Astrocyte (in vitro differentiated cells and primary cell): ENCODE results near the gene FHIP1B. TPM values are rescaled to one million over a fixed set of nuclear protein-coding genes. Genes with fewer than 3 reads are reported as not detected.

Experiments
- DNase-seq: peaks from one replicate; pipeline ENCODE4 v3.0.0-alpha.2; 2010; ENCODE audit warnings: low read depth
- FAIRE-seq: peaks from 2 replicates; lab custom pipeline; 2011; peaks lifted over from hg19 to GRCh38; lab: Jason Lieb, UNC
- H2AFZ ChIP-seq: 2 replicates; pipeline ENCODE4 v1.6.0; 2012; ENCODE audit warnings: low read depth, low read length, inconsistent platforms
- H3K27ac ChIP-seq: 2 replicates; pipeline ENCODE4 v1.5.1; 2011; ENCODE audit warnings: low read depth, low read length, inconsistent platforms
- H3K27me3 ChIP-seq: 2 replicates; pipeline ENCODE4 v1.6.0; 2011; ENCODE audit warnings: low read length, inconsistent platforms; ENCODE audit not compliant: insufficient read depth
- H3K36me3 ChIP-seq: 2 replicates; pipeline ENCODE4 v1.5.1; 2011; ENCODE audit warnings: low read length, inconsistent platforms; ENCODE audit not compliant: insufficient read depth
- H3K4me1 ChIP-seq: 2 replicates; pipeline ENCODE4 v1.5.1; 2011; ENCODE audit warnings: low read length, inconsistent platforms; ENCODE audit not compliant: insufficient read depth
- H3K4me2 ChIP-seq: 2 replicates; pipeline ENCODE4 v1.6.0; 2012; ENCODE audit warnings: low read length, inconsistent platforms
- H3K4me3 ChIP-seq: 2 replicates; pipeline ENCODE4 v1.5.1; 2011; ENCODE audit warnings: low read depth, mild to moderate bottlenecking, low read length, inconsistent platforms; ENCODE audit not compliant: insufficient read depth
- H3K79me2 ChIP-seq: 2 replicates; pipeline ENCODE4 v1.6.0; 2012; ENCODE audit warnings: mild to moderate bottlenecking, low read length, inconsistent platforms; ENCODE audit not compliant: insufficient read depth
- H3K9ac ChIP-seq: 2 replicates; pipeline ENCODE4 v1.6.0; 2012; ENCODE audit warnings: mild to moderate bottlenecking, low read length, inconsistent platforms
- H3K9me3 ChIP-seq: 2 replicates; pipeline ENCODE4 v1.5.1; 2012; ENCODE audit warnings: low read depth, mild to moderate bottlenecking, low read length, inconsistent platforms; ENCODE audit not compliant: insufficient read depth
- H4K20me1 ChIP-seq: 2 replicates; pipeline ENCODE4 v1.6.0; 2012; ENCODE audit warnings: low read length, inconsistent platforms; ENCODE audit not compliant: insufficient read depth
- H3K27ac Mint-ChIP-seq: one replicate; pipeline ENCODE4 v1.8.0; 2021; ENCODE audit warnings: mild to moderate bottlenecking, mixed read lengths; ENCODE audit not compliant: unreplicated experiment
- H3K27me3 Mint-ChIP-seq: one replicate; pipeline ENCODE4 v1.8.0; 2021; ENCODE audit warnings: low read depth, mixed read lengths; ENCODE audit not compliant: unreplicated experiment
- H3K36me3 Mint-ChIP-seq: one replicate; pipeline ENCODE4 v1.8.0; 2021; ENCODE audit warnings: low read depth, mixed read lengths; ENCODE audit not compliant: unreplicated experiment
- H3K4me1 Mint-ChIP-seq: one replicate; pipeline ENCODE4 v1.8.0; 2021; ENCODE audit warnings: low read depth, mixed read lengths; ENCODE audit not compliant: unreplicated experiment
- H3K4me3 Mint-ChIP-seq: one replicate; pipeline ENCODE4 v1.8.0; 2021; ENCODE audit warnings: mild to moderate bottlenecking, moderate library complexity, mixed read lengths; ENCODE audit not compliant: unreplicated experiment
- H3K9me3 Mint-ChIP-seq: one replicate; pipeline ENCODE4 v1.8.0; 2021; ENCODE audit warnings: mild to moderate bottlenecking, mixed read lengths; ENCODE audit not compliant: unreplicated experiment
- EZH2 ChIP-seq: IDR thresholded peaks from 2 replicates; pipeline ENCODE4 v1.6.1; 2012; ENCODE audit warnings: mild to moderate bottlenecking, low read length, inconsistent platforms; ENCODE audit not compliant: insufficient read depth
- total RNA-seq: library from RNA; stranded (reverse); gene quantifications from 2 replicates; pipeline ENCODE4 v1.2.1, GENCODE V29; 2021
- TF ChIP-seq, protein P1 (sequence below): IDR thresholded peaks from 2 replicates; pipeline ENCODE4 v1.5.1; 2011; ENCODE audit warnings: low read depth, mild to moderate bottlenecking, inconsistent platforms, low read length, moderate library complexity; ENCODE audit not compliant: insufficient read depth

Gene FHIP1B
- total RNA-seq, 1 donor from 2014 or later = 19.6 TPM

DNA sequence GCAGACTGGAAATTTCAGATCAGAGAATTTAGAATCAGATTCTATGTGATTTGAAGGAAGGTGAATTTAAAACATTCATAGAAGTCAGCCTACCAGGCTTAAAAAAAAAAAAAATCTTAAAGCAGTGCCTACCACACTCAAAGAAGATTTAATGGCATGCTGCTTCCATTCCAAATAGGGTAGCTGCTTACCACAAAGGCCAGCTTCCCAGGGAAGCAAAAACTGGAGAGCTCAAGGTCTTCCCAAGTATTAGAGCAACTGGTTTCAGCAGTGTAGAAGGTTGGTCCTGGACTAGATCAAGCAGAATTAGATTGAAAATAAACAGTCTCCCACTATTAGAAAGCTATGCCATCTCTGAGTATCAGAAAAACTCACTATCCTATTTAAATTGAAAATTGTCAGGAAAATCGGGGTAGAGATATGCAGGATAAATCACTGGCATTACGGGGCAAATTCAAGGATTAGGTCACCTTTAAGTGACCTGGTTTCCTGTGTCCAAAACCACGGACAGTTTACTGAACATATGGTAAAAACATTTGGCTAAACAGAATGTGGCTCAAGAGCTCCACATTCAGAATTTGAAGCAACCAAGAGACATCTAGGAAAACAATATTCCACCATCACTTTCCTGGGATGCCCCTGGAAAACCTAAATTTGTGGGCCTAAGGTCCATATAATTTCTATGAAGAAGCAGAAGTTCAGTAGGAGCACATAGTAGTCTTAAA is 27.8 kb downstream of the FHIP1B start:
- Histone ChIP-seq H4K20me1 (no peaks in the 10 kb centered on the region), H3K9me3 (no peaks in the 10 kb centered on the region), H3K27me3 (no peaks in the 10 kb centered on the region), H3K4me3 (no peak overlapping the region), H2AFZ (no peak overlapping the region), H3K36me3 (peaks cover 2% of the 10 kb centered on the region), H3K4me2 (no peak overlapping the region), H3K27ac (no peak overlapping the region), H3K9ac (no peak overlapping the region), H3K79me2 (no peaks in the 10 kb centered on the region), H3K4me1 (no peaks in the 10 kb centered on the region)
- H3K36me3 Mint-ChIP-seq = peaks cover 19% of the 10 kb centered on the region
- no peaks in the 10 kb centered on the region for H3K9me3 Mint-ChIP-seq
- FAIRE-seq = no peak
- DNase-seq = peak; percentile 30
- peaks cover 24% of the 10 kb centered on the region for H3K4me1 Mint-ChIP-seq
- no peak for TF ChIP-seq EZH2
- TF ChIP-seq, protein P1, sequence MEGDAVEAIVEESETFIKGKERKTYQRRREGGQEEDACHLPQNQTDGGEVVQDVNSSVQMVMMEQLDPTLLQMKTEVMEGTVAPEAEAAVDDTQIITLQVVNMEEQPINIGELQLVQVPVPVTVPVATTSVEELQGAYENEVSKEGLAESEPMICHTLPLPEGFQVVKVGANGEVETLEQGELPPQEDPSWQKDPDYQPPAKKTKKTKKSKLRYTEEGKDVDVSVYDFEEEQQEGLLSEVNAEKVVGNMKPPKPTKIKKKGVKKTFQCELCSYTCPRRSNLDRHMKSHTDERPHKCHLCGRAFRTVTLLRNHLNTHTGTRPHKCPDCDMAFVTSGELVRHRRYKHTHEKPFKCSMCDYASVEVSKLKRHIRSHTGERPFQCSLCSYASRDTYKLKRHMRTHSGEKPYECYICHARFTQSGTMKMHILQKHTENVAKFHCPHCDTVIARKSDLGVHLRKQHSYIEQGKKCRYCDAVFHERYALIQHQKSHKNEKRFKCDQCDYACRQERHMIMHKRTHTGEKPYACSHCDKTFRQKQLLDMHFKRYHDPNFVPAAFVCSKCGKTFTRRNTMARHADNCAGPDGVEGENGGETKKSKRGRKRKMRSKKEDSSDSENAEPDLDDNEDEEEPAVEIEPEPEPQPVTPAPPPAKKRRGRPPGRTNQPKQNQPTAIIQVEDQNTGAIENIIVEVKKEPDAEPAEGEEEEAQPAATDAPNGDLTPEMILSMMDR = no peak
- peak overlapping the region; percentile 6 for H3K27ac Mint-ChIP-seq
- H3K27me3 Mint-ChIP-seq = no peaks in the 10 kb centered on the region
- no peak overlapping the region for H3K4me3 Mint-ChIP-seq

DNA sequence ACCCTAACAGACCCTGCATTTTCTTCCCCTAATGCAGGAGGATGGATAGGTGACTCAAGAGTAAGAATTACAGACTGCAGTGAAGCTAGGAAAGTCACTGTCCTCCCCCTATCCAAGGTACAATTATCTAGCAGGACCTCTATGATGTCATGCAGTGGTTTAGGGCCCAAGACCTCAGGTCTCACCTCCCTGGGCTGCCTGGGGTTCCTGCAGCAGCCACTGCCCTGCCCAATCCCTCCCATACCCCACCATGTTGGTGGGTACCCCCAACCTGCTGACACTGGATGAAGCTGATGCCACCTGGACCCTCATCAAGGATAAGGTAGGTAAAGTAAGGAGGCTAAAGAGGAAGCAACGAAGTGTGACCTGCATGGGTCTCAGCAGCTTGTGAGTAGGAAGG is 29.1 kb downstream of the FHIP1B start, which contains the start of gene C11orf42:
Gene C11orf42 (plus strand): TSS at position 192 of the 400 bp plus-strand sequence. CDS start 59 bp downstream, at position 251.
- TF ChIP-seq, protein P1 = no peak
- TF ChIP-seq EZH2 = no peak
- no peak within 1 kb of the TSS for H3K4me3 Mint-ChIP-seq
- Histone ChIP-seq H3K79me2 (no peaks in the 10 kb centered on the region), H3K36me3 (no peaks in the 10 kb centered on the region), H3K4me2 (no peak within 1 kb of the TSS), H2AFZ (no peak within 1 kb of the TSS), H3K9ac (no peak within 1 kb of the TSS), H3K4me3 (no peak within 1 kb of the TSS), H4K20me1 (no peaks in the 10 kb centered on the region), H3K27me3 (no peaks in the 10 kb centered on the region), H3K9me3 (no peaks in the 10 kb centered on the region), H3K4me1 (no peaks in the 10 kb centered on the region), H3K27ac (no peak within 1 kb of the TSS)
- FAIRE-seq (no peak), DNase-seq (no peak)
- H3K9me3 Mint-ChIP-seq = no peaks in the 10 kb centered on the region
- no peaks in the 10 kb centered on the region for H3K27me3 Mint-ChIP-seq
- no peak within 1 kb of the TSS for H3K27ac Mint-ChIP-seq
- peaks cover 28% of the 10 kb centered on the region for H3K4me1 Mint-ChIP-seq
- peaks cover 14% of the 10 kb centered on the region for H3K36me3 Mint-ChIP-seq

DNA sequence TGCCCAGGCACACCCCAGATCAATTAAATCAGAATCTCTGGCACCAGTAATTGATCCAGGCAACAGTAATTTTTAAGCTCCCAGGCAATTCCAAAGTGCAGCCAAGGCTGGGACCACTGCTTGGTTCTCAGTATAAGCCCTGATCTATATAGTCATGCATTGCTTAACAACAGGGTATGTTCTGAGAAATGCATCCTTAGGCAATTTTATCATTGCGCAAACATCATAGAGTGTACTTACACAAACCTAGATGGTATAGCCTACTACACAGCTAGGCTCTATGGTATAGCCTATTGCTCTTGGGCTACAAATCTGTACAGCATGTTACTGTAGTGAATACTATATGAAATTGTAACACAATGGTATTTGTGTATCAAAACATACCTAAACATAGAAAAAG is 29.7 kb downstream of the FHIP1B start:
- Mint-ChIP-seq H3K27me3 (no peaks in the 10 kb centered on the region), H3K36me3 (peaks cover 15% of the 10 kb centered on the region), H3K27ac (no peak overlapping the region), H3K9me3 (no peaks in the 10 kb centered on the region), H3K4me1 (peaks cover 26% of the 10 kb centered on the region), H3K4me3 (no peak overlapping the region)
- Histone ChIP-seq H3K4me2 (no peak overlapping the region), H2AFZ (no peak overlapping the region), H3K79me2 (no peaks in the 10 kb centered on the region), H3K9ac (no peak overlapping the region), H4K20me1 (no peaks in the 10 kb centered on the region), H3K4me3 (no peak overlapping the region), H3K4me1 (no peaks in the 10 kb centered on the region), H3K27ac (no peak overlapping the region), H3K36me3 (no peaks in the 10 kb centered on the region), H3K27me3 (no peaks in the 10 kb centered on the region), H3K9me3 (no peaks in the 10 kb centered on the region)
- TF ChIP-seq, protein P1 = no peak
- no peak for TF ChIP-seq EZH2
- no peak for FAIRE-seq
- DNase-seq = no peak
